KMS-11 (cell line): Measurements from ENCODE around the gene ERICH6B.
"Not testable (repeated sequence)": the region's sequence is repeated elsewhere in the genome, so short reads cannot be mapped to it uniquely, and the experiment has no call there.

Experiments used
- H2AFZ ChIP-seq: fragments of 200-600 bp; sonication (generic); 2 replicates; pipeline ENCODE4 v1.6.1; 2016; ENCODE audit warnings: antibody characterized with exemption, mixed run types, low read depth
- H3K27ac ChIP-seq: fragments of 200-600 bp; sonication (generic); 2 replicates; pipeline ENCODE4 v1.6.1; 2016; ENCODE audit warnings: mild to moderate bottlenecking, mixed run types
- H3K27me3 ChIP-seq: fragments of 200-600 bp; sonication (generic); 2 replicates; pipeline ENCODE4 v1.6.1; 2017; ENCODE audit warnings: mild to moderate bottlenecking, low read depth, mixed run types, moderate library complexity; ENCODE audit not compliant: insufficient read depth
- H3K36me3 ChIP-seq: fragments of 200-600 bp; sonication (generic); 2 replicates; pipeline ENCODE4 v1.6.1; 2017; ENCODE audit warnings: mild to moderate bottlenecking, mixed run types; ENCODE audit not compliant: insufficient read depth
- H3K4me1 ChIP-seq: fragments of 200-600 bp; sonication (generic); 2 replicates; pipeline ENCODE4 v1.6.1; 2016; ENCODE audit warnings: mild to moderate bottlenecking, low read depth, mixed run types; ENCODE audit not compliant: poor library complexity, severe bottlenecking
- H3K4me2 ChIP-seq: fragments of 200-600 bp; sonication (generic); 2 replicates; pipeline ENCODE4 v1.7.0; 2016; ENCODE audit warnings: mild to moderate bottlenecking, mixed run types
- H3K4me3 ChIP-seq: fragments of 200-600 bp; sonication (generic); IDR thresholded peaks from 2 replicates; pipeline ENCODE4 v1.6.1; 2017; ENCODE audit warnings: low read depth, low read length, mixed read lengths; ENCODE audit not compliant: insufficient read depth
- H3K79me2 ChIP-seq: fragments of 200-600 bp; sonication (generic); 2 replicates; pipeline ENCODE4 v1.6.1; 2016; ENCODE audit warnings: low read depth, mixed run types; ENCODE audit not compliant: insufficient read depth
- H3K9ac ChIP-seq: fragments of 200-600 bp; sonication (generic); 2 replicates; pipeline ENCODE4 v1.6.1; 2016; ENCODE audit warnings: mild to moderate bottlenecking, mixed run types
- H4K20me1 ChIP-seq: fragments of 200-600 bp; sonication (generic); 2 replicates; pipeline ENCODE4 v1.6.1; 2016; ENCODE audit warnings: mild to moderate bottlenecking, mixed run types; ENCODE audit not compliant: insufficient read depth
- TF ChIP-seq, protein P1 (sequence below): fragments of 200-600 bp; sonication (generic); conservative IDR thresholded peaks from 2 replicates; pipeline ENCODE4 v1.6.1; 2017; ENCODE audit warnings: low read depth, mild to moderate bottlenecking, antibody characterized with exemption, low read length, moderate library complexity, mixed read lengths

ERICH6B gene

DNA sequence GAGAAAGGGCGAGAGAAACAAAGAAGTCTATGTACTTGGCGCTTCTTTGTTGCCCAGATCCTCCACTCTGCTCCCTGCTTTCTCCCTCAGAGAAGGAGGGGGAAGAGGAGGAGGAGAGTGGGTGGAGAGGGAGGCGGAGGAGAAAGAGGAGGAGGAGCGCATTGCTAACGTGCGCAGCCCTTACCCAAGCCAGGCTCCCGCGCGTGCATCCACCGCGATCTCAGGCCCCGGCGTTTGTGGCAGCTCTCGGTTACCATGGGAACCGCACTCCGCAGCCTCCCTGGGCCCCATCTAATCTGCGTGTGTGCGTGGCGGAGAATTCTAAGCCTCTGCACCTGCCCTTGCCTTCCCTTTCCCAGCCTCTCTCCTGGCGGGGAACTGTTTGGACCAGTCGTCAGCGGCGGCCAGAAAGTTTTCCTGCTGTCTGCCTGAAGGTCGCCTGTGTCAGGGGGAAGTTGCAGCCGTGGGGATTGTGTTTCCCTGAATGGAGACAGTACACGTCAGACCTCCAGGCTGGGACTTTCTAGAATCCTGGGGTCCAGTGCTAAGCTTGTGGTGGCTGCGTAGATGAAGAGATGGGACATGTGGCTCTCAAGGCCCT lies at the start of gene ERICH6B:
Gene ERICH6B, minus strand, starts transcription at position 239 of the 601 bp plus-strand sequence. CDS start 18,734 bp downstream, outside the sequence.
- Histone ChIP-seq H3K79me2 (no peaks in the 10 kb centered on the region), H3K4me3 (no peak within 1 kb of the TSS), H3K4me2 (no peak within 1 kb of the TSS), H4K20me1 (no peaks in the 10 kb centered on the region), H3K36me3 (no peaks in the 10 kb centered on the region), H3K9ac (no peak within 1 kb of the TSS), H3K4me1 (no peaks in the 10 kb centered on the region), H3K27ac (no peak within 1 kb of the TSS), H3K27me3 (no peaks in the 10 kb centered on the region), H2AFZ (no peak within 1 kb of the TSS)
- TF ChIP-seq, protein P1, sequence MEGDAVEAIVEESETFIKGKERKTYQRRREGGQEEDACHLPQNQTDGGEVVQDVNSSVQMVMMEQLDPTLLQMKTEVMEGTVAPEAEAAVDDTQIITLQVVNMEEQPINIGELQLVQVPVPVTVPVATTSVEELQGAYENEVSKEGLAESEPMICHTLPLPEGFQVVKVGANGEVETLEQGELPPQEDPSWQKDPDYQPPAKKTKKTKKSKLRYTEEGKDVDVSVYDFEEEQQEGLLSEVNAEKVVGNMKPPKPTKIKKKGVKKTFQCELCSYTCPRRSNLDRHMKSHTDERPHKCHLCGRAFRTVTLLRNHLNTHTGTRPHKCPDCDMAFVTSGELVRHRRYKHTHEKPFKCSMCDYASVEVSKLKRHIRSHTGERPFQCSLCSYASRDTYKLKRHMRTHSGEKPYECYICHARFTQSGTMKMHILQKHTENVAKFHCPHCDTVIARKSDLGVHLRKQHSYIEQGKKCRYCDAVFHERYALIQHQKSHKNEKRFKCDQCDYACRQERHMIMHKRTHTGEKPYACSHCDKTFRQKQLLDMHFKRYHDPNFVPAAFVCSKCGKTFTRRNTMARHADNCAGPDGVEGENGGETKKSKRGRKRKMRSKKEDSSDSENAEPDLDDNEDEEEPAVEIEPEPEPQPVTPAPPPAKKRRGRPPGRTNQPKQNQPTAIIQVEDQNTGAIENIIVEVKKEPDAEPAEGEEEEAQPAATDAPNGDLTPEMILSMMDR, result no peak

DNA sequence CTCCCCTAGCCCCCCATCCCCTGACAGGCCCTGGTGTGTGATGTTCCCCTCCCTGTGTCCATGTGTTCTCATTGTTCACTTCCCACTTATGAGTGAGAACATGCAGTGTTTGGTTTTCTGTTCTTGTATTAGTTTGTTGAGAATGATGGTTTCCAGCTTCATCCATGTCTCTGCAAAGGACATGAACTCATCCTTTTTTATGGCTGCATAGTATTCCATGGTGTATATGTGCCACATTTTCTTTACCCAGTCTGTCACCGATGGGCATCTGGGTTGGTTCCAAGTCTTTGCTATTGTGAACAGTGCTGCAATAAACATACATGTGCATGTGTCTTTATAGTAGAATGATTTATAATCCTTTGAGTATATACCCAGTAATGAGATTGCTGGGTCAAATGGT lies 47.4 kb upstream of the ERICH6B start:
- H3K79me2 ChIP-seq, H3K9ac ChIP-seq: not testable (repeated sequence)

DNA sequence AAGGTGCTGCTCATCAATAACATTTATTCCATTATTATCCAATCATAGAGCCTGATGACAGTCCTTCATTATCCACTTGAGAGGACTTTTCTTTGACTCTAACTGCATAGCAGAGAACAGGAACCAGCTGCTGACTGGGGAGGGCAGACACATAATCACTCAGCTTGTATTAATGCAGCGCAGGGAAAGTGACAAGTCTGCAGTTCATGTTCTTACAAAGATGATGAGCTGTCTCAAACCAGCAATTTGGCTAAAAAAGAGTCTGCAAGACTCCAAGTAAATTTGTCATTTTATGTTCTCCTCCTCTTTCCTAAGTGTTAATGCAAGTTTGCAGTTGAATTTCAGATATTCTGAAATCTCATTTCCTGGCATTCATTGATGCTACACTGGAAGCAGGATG lies 46.6 kb upstream of the ERICH6B start:
- no peak overlapping the region for H3K4me3 ChIP-seq
- H3K27ac ChIP-seq, result no peak overlapping the region
- no peak overlapping the region for H2AFZ ChIP-seq
- H3K27me3 ChIP-seq, result no peaks in the 10 kb centered on the region
- H3K9ac ChIP-seq, result no peak overlapping the region
- no peaks in the 10 kb centered on the region for H3K36me3 ChIP-seq
- H3K4me1 ChIP-seq, result no peaks in the 10 kb centered on the region
- H3K79me2 ChIP-seq, result no peaks in the 10 kb centered on the region
- no peaks in the 10 kb centered on the region for H4K20me1 ChIP-seq
- TF ChIP-seq, protein P1, result no peak
- H3K4me2 ChIP-seq, result no peak overlapping the region

More for the DNA sequence above, 47.4 kb upstream of the ERICH6B start:
- not testable (repeated sequence) for H3K4me3 ChIP-seq, H2AFZ ChIP-seq, H3K36me3 ChIP-seq, H3K4me2 ChIP-seq, H4K20me1 ChIP-seq, H3K27ac ChIP-seq, H3K4me1 ChIP-seq, H3K27me3 ChIP-seq

DNA sequence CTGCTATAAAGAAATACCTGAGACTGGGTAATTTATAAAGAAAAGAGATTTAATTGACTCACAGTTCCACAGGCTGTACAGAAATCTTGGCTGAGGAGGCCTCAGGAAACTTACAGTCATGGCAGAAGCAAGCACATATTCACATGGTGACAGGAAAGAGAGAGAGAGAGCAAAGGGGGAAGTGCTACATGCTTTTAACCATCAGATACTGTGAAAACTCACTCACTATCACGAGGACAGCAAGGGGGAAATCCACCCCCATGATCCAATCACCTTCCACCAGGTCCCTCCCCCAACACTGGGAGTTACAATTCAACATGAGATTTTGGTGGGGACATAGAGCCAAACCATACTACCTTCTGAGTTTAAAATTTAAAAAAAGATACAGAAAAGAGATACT lies 44.9 kb upstream of the ERICH6B start:
- H2AFZ ChIP-seq, H3K27me3 ChIP-seq, H3K79me2 ChIP-seq, H3K9ac ChIP-seq, H3K27ac ChIP-seq, H3K4me1 ChIP-seq, H3K4me3 ChIP-seq, H4K20me1 ChIP-seq, H3K36me3 ChIP-seq, H3K4me2 ChIP-seq: not testable (repeated sequence)

DNA sequence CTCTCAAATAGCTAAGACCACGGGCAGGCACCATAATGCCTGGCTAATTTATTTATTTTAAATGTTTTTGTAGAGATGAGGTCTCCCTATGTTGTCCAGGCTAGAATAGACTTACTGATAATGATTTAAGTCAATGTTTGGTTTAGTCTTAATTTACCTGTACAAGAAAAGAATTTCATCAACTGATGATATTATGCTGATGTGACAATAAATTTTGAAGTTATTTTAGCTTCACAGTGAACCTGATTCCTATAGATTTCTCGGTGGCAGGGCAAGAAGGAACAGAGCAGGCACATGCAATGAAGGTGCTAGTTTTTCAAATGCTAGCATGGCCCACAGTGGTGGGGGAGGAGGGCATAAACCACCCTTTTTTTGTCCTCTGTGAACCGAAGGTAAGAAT lies 44.0 kb upstream of the ERICH6B start:
- no peaks in the 10 kb centered on the region for H3K27me3 ChIP-seq
- no peaks in the 10 kb centered on the region for H3K36me3 ChIP-seq
- no peaks in the 10 kb centered on the region for H3K79me2 ChIP-seq
- H3K27ac ChIP-seq, result no peak overlapping the region
- TF ChIP-seq, protein P1, result no peak
- H2AFZ ChIP-seq, result no peak overlapping the region
- no peaks in the 10 kb centered on the region for H3K4me1 ChIP-seq
- H3K4me2 ChIP-seq, result no peak overlapping the region
- no peak overlapping the region for H3K9ac ChIP-seq
- H3K4me3 ChIP-seq, result no peak overlapping the region
- no peaks in the 10 kb centered on the region for H4K20me1 ChIP-seq
